ENCODE data around the gene GAS2.

Gene GAS2

DNA sequence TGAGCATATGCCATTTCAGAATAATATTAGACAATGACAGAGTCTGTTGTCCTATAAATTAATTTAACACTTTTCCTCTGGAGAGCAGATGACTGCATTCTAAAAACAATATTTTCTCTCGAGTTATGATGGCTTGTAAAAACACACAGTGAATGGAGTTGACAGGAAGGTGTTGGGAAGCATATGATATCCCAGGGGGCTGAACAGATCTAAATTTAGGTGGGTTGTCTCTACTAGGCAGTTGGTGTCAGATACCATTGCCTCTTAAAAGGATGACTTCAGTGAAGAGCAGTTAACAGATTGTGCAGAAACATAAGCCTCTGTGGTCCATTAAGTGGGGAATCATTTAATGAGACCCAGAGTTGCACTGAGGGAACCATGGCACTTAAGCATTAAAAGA is 132.5 kb downstream of the GAS2 start:
- Histone ChIP-seq H3K9me3 (ENCODE audit: control extremely low read depth in 1 of 5, control insufficient read depth in 4 of 5, insufficient read depth in 2 of 5, low read depth in 1 of 5, low read length in 4 of 5) (no peaks in the 10 kb centered on the region), H3K4me1 (ENCODE audit: control extremely low read depth in 1 of 4, control insufficient read depth in 4 of 4, insufficient read depth in 4 of 4, low read length in 3 of 4) (no peaks in the 10 kb centered on the region), H3K27ac (ENCODE audit: insufficient read depth in 1 of 2, low read depth in 1 of 2, low read length in 2 of 2, poor library complexity in 1 of 2, severe bottlenecking in 2 of 2) (no peak overlapping the region), H3K4me3 (ENCODE audit: control insufficient read depth in 1 of 7, extremely low read depth in 1 of 7, insufficient read depth in 4 of 7, low read depth in 2 of 7, low read length in 6 of 7) (no peak overlapping the region), H3K36me3 (ENCODE audit: control insufficient read depth in 4 of 4, insufficient read depth in 4 of 4, low read length in 3 of 4) (no peaks in the 10 kb centered on the region), H3K27me3 (replicated peaks in 2 of 5; ENCODE audit: control insufficient read depth in 4 of 5, insufficient read depth in 5 of 5, low read length in 4 of 5) (peaks cover 0 to 2% (median 0%) of the 10 kb centered on the region in 5 experiments)
- DNase-seq = no peak
- WGBS (ENCODE audit: insufficient coverage) = no CpG with 5 or more reads among the region's 1 CpG
- POLR2A ChIA-PET = no interaction called here
- CTCF ChIA-PET = interaction anchor here (2.0 kb wide), 1 partner anchor 16 kb away, joined by 5 read pairs; no protein-coding TSS in a partner anchor

DNA sequence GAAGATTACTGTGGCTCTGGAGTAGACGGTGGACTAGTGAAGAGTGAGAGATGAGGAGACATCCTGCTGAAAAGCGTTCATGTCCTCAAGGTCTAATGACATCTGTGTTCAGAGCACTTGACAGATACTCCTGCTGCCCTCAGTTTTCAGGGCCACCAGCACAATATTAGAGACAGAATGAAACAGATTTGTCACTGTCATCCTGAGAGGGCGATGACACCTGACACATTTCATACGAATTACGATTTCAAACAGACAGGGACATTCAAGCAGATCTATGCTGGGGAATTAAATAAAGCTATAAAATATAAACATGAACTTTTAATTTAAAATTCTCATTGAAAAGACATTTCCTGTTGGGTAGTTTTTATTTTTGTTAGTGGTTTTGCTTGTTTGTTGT is 134.1 kb downstream of the GAS2 start:
- H3K27me3 ChIP-seq (replicated peaks in 2 of 5; ENCODE audit: control insufficient read depth in 4 of 5, insufficient read depth in 5 of 5, low read length in 4 of 5) = peaks cover 0 to 2% (median 0%) of the 10 kb centered on the region in 5 experiments
- no peak for DNase-seq
- WGBS (ENCODE audit: insufficient coverage) = 86% methylated on average over 1 of the region's 5 CpGs
- H3K4me1 ChIP-seq (ENCODE audit: control extremely low read depth in 1 of 4, control insufficient read depth in 4 of 4, insufficient read depth in 4 of 4, low read length in 3 of 4) = no peaks in the 10 kb centered on the region
- no peaks in the 10 kb centered on the region for H3K36me3 ChIP-seq (ENCODE audit: control insufficient read depth in 4 of 4, insufficient read depth in 4 of 4, low read length in 3 of 4)
- ChIA-PET CTCF (interaction anchor here (1.5 kb wide), 1 partner anchor 9 kb away, joined by 3 read pairs; no protein-coding TSS in a partner anchor), POLR2A (interaction anchor here (0.6 kb wide), 1 partner anchor 557 kb away, joined by 3 read pairs; no protein-coding TSS in a partner anchor)
- no peak overlapping the region for H3K4me3 ChIP-seq (ENCODE audit: control insufficient read depth in 1 of 7, extremely low read depth in 1 of 7, insufficient read depth in 4 of 7, low read depth in 2 of 7, low read length in 6 of 7)
- H3K9me3 ChIP-seq (ENCODE audit: control extremely low read depth in 1 of 5, control insufficient read depth in 4 of 5, insufficient read depth in 2 of 5, low read depth in 1 of 5, low read length in 4 of 5) = no peaks in the 10 kb centered on the region
- H3K27ac ChIP-seq (ENCODE audit: insufficient read depth in 1 of 2, low read depth in 1 of 2, low read length in 2 of 2, poor library complexity in 1 of 2, severe bottlenecking in 2 of 2) = no peak overlapping the region

DNA sequence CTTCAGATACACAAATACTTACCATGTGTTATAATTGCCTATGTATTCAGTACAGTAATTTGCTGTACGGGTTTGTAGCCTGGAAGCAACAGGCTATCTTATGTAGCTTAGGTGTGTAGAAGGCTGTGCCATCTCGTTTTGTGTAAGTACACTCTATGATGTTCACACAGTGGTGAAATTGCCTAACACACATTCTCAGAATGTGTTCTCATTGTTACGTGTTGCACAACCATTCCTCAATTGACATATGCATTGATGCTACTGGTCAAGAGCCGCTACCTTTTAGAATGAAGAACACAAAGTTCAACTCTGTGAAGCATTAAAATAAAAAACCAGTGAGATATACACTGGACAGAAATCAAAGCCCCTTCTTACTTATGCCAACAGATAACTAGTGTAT is 136.4 kb downstream of the GAS2 start:
- H3K4me1 ChIP-seq (ENCODE audit: control extremely low read depth in 1 of 4, control insufficient read depth in 4 of 4, insufficient read depth in 4 of 4, low read length in 3 of 4) = peaks cover 0 to 6% (median 4%) of the 10 kb centered on the region in 4 experiments
- WGBS (ENCODE audit: insufficient coverage) = 100% methylated on average over 2 of the region's 4 CpGs
- no peak overlapping the region for H3K4me3 ChIP-seq (ENCODE audit: control insufficient read depth in 1 of 7, extremely low read depth in 1 of 7, insufficient read depth in 4 of 7, low read depth in 2 of 7, low read length in 6 of 7)
- POLR2A ChIA-PET = no interaction called here
- H3K27me3 ChIP-seq (replicated peaks in 2 of 5; ENCODE audit: control insufficient read depth in 4 of 5, insufficient read depth in 5 of 5, low read length in 4 of 5) = peaks cover 0 to 2% (median 0%) of the 10 kb centered on the region in 5 experiments
- no peak for DNase-seq
- no peak overlapping the region for H3K27ac ChIP-seq (ENCODE audit: insufficient read depth in 1 of 2, low read depth in 1 of 2, low read length in 2 of 2, poor library complexity in 1 of 2, severe bottlenecking in 2 of 2)
- H3K36me3 ChIP-seq (ENCODE audit: control insufficient read depth in 4 of 4, insufficient read depth in 4 of 4, low read length in 3 of 4) = no peaks in the 10 kb centered on the region
- CTCF ChIA-PET = no interaction called here
- H3K9me3 ChIP-seq (ENCODE audit: control extremely low read depth in 1 of 5, control insufficient read depth in 4 of 5, insufficient read depth in 2 of 5, low read depth in 1 of 5, low read length in 4 of 5) = no peaks in the 10 kb centered on the region

DNA sequence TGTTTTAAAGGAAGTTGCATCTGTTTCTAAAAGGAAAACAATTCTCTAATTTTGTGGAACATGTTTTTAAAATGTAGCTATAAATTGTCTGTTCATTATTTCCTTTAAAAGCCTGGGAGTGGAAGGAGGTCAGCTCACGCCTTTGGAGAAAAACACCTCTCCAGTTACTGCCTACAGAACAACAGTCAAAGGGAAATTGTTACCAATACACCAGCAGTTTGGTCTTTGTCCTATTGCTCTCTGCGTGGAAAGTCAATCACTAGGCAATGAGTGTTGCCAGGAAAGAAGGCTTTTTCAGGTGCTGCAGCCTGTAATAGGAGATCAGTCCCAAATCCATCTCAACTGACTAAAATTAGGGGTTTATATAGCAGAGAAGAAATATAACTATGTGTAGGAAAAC is 141.0 kb downstream of the GAS2 start:
- Histone ChIP-seq H3K27ac (ENCODE audit: insufficient read depth in 1 of 2, low read depth in 1 of 2, low read length in 2 of 2, poor library complexity in 1 of 2, severe bottlenecking in 2 of 2) (no peak overlapping the region), H3K36me3 (ENCODE audit: control insufficient read depth in 4 of 4, insufficient read depth in 4 of 4, low read length in 3 of 4) (no peaks in the 10 kb centered on the region), H3K4me3 (ENCODE audit: control insufficient read depth in 1 of 7, extremely low read depth in 1 of 7, insufficient read depth in 4 of 7, low read depth in 2 of 7, low read length in 6 of 7) (no peak overlapping the region), H3K27me3 (replicated peaks in 2 of 5; ENCODE audit: control insufficient read depth in 4 of 5, insufficient read depth in 5 of 5, low read length in 4 of 5) (no peaks in the 10 kb centered on the region), H3K9me3 (ENCODE audit: control extremely low read depth in 1 of 5, control insufficient read depth in 4 of 5, insufficient read depth in 2 of 5, low read depth in 1 of 5, low read length in 4 of 5) (peaks cover 0 to 7% (median 4%) of the 10 kb centered on the region in 5 experiments), H3K4me1 (ENCODE audit: control extremely low read depth in 1 of 4, control insufficient read depth in 4 of 4, insufficient read depth in 4 of 4, low read length in 3 of 4) (peaks cover 2 to 14% (median 7%) of the 10 kb centered on the region in 4 experiments)
- CTCF ChIA-PET = no interaction called here
- WGBS (ENCODE audit: insufficient coverage) = 100% methylated on average over 1 of the region's 2 CpGs
- DNase-seq = no peak
- POLR2A ChIA-PET = interaction anchor here (0.6 kb wide), 1 partner anchor 830 kb away, joined by 3 read pairs; no protein-coding TSS in a partner anchor

DNA sequence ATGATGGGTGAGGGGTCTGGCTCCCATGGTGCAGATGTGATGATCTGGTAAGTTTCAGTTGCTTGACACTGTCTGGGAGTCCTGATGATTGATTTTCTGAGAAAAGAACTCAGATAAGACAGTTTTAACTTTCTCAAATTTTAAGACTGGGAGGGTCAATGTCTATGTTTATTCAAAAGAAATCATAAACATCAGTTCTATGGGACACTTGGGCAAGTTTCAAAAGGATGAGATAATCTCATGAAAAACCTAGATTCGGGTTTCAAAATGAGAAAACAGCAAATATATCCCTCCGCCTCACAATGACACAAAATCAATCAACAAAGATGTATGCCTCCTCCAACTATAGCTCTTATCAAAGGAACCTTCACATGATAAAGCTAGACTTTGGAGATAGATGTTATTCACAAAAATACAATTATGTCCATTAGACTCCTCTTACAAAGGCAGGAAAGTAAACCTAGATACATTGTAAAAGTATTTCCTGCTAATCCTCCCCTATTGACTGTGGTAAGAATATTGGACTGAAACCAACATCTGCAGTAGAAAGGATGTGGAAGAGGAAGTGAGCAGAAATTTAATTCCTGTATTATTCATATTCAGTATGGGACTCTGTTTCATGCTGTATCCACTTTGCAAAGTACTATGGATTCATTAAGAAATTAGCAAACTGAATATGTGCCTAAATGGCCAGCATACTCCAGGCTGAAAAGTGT is 141.6 kb downstream of the GAS2 start:
- Histone ChIP-seq H3K9me3 (ENCODE audit: control extremely low read depth in 1 of 5, control insufficient read depth in 4 of 5, insufficient read depth in 2 of 5, low read depth in 1 of 5, low read length in 4 of 5) (peaks cover 0 to 7% (median 4%) of the 10 kb centered on the region in 5 experiments), H3K36me3 (ENCODE audit: control insufficient read depth in 4 of 4, insufficient read depth in 4 of 4, low read length in 3 of 4) (no peaks in the 10 kb centered on the region), H3K27me3 (replicated peaks in 2 of 5; ENCODE audit: control insufficient read depth in 4 of 5, insufficient read depth in 5 of 5, low read length in 4 of 5) (no peaks in the 10 kb centered on the region), H3K27ac (ENCODE audit: insufficient read depth in 1 of 2, low read depth in 1 of 2, low read length in 2 of 2, poor library complexity in 1 of 2, severe bottlenecking in 2 of 2) (no peak overlapping the region), H3K4me1 (ENCODE audit: control extremely low read depth in 1 of 4, control insufficient read depth in 4 of 4, insufficient read depth in 4 of 4, low read length in 3 of 4) (peaks cover 2 to 14% (median 7%) of the 10 kb centered on the region in 4 experiments), H3K4me3 (ENCODE audit: control insufficient read depth in 1 of 7, extremely low read depth in 1 of 7, insufficient read depth in 4 of 7, low read depth in 2 of 7, low read length in 6 of 7) (no peak overlapping the region)
- no CpG with 5 or more reads among the region's 2 CpGs for WGBS (ENCODE audit: insufficient coverage)
- peak in 2 of 3 donors; percentile 32 to 56 for DNase-seq
- ChIA-PET CTCF (no interaction called here), POLR2A (no interaction called here)

DNA sequence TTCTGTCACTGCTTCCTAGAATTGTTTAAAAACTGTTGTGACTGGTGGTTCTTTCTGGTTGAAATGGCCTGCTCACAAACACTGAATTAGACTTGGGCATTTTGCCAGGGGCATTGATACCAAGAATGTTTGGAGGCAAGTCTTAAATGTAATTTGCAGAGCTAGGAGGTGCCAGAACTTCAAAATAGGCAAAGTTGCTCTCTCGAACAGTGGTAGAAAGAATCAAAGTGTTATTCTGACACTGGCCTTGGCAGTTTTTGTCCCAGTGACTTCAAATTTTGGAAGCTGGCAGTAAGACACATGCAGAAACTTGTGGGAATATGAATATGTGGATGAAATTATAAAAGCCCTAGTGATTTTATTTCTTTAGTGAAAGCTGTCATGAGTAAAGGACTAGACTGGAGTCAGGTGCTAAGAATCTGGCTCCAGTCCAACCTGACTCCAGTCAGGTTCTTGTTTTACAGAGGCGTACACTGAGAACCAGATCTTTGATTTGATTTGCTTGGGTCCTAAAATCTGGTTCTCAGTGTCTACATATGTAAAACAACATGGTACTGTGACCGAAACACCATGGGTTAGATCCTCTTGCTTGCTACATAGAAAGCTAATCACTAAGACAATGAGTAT is 142.3 kb downstream of the GAS2 start:
- CTCF ChIA-PET = interaction anchor here (1.6 kb wide), 1 partner anchor 13 kb away, joined by 5 read pairs; no protein-coding TSS in a partner anchor
- no peaks in the 10 kb centered on the region for H3K27me3 ChIP-seq (replicated peaks in 2 of 5; ENCODE audit: control insufficient read depth in 4 of 5, insufficient read depth in 5 of 5, low read length in 4 of 5)
- WGBS (ENCODE audit: insufficient coverage) = 100% methylated on average over 3 of the region's 3 CpGs
- POLR2A ChIA-PET = no interaction called here
- H3K4me1 ChIP-seq (ENCODE audit: control extremely low read depth in 1 of 4, control insufficient read depth in 4 of 4, insufficient read depth in 4 of 4, low read length in 3 of 4) = peaks cover 2 to 14% (median 7%) of the 10 kb centered on the region in 4 experiments
- H3K4me3 ChIP-seq (ENCODE audit: control insufficient read depth in 1 of 7, extremely low read depth in 1 of 7, insufficient read depth in 4 of 7, low read depth in 2 of 7, low read length in 6 of 7) = no peak overlapping the region
- peaks cover 0 to 7% (median 4%) of the 10 kb centered on the region in 5 experiments for H3K9me3 ChIP-seq (ENCODE audit: control extremely low read depth in 1 of 5, control insufficient read depth in 4 of 5, insufficient read depth in 2 of 5, low read depth in 1 of 5, low read length in 4 of 5)
- no peaks in the 10 kb centered on the region for H3K36me3 ChIP-seq (ENCODE audit: control insufficient read depth in 4 of 4, insufficient read depth in 4 of 4, low read length in 3 of 4)
- peak in 1 of 3 donors; percentile 6 for DNase-seq
- no peak overlapping the region for H3K27ac ChIP-seq (ENCODE audit: insufficient read depth in 1 of 2, low read depth in 1 of 2, low read length in 2 of 2, poor library complexity in 1 of 2, severe bottlenecking in 2 of 2)

DNA sequence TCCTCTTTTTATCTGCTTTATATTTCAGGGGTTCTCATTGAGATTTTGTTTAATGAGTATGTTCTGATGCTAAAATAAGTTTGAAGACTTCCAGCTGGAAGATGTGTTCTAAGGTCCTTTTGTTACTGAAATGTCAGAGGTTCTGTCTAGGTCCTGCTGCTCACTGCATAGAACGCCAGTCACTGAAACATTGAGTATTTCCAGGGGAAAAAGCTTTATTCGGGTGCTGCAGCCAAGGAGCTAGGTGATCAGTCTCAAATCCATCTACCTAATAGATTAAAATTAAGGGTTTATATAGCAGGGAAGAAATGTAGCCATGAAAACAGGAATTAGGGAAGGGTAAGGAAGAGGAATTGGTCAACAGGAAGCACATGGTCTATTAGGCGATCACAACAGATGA is 143.5 kb downstream of the GAS2 start:
- Histone ChIP-seq H3K4me3 (ENCODE audit: control insufficient read depth in 1 of 7, extremely low read depth in 1 of 7, insufficient read depth in 4 of 7, low read depth in 2 of 7, low read length in 6 of 7) (no peak overlapping the region), H3K4me1 (ENCODE audit: control extremely low read depth in 1 of 4, control insufficient read depth in 4 of 4, insufficient read depth in 4 of 4, low read length in 3 of 4) (peaks cover 2 to 14% (median 7%) of the 10 kb centered on the region in 4 experiments), H3K9me3 (ENCODE audit: control extremely low read depth in 1 of 5, control insufficient read depth in 4 of 5, insufficient read depth in 2 of 5, low read depth in 1 of 5, low read length in 4 of 5) (peaks cover 0 to 7% (median 4%) of the 10 kb centered on the region in 5 experiments), H3K27me3 (replicated peaks in 2 of 5; ENCODE audit: control insufficient read depth in 4 of 5, insufficient read depth in 5 of 5, low read length in 4 of 5) (no peaks in the 10 kb centered on the region), H3K27ac (ENCODE audit: insufficient read depth in 1 of 2, low read depth in 1 of 2, low read length in 2 of 2, poor library complexity in 1 of 2, severe bottlenecking in 2 of 2) (no peak overlapping the region), H3K36me3 (ENCODE audit: control insufficient read depth in 4 of 4, insufficient read depth in 4 of 4, low read length in 3 of 4) (no peaks in the 10 kb centered on the region)
- DNase-seq = no peak
- POLR2A ChIA-PET = no interaction called here
- WGBS (ENCODE audit: insufficient coverage) = no CpG with 5 or more reads among the region's 3 CpGs
- CTCF ChIA-PET = interaction anchor here (1.2 to 1.6 kb wide), 2 partner anchors 9 to 12 kb away, joined by 3 to 5 read pairs; no protein-coding TSS in a partner anchor
